Heart right ventricle (tissue), 16 donors: ENCODE results near the gene CXCL11. TPM values are rescaled to one million over a fixed set of nuclear protein-coding genes. Genes with fewer than 3 reads are reported as not detected.
A peak's percentile ranks its signal among the peaks of the same experiment; 100 is the strongest.

Experiments used
- ATAC-seq, 8 donors: fragments of 200-7000 bp; cut with Tn5 transposase; one replicate each; pipeline ENCODE4 v1.9.1; 2020; ENCODE audit warnings: mild to moderate bottlenecking in 8 of 8, moderate library complexity in 8 of 8, moderate number of reproducible peaks in 1 of 8
- DNase-seq, 2 donors: peaks; one replicate each; pipeline ENCODE4 v3.0.0-alpha.2; 2020
- H3K27ac ChIP-seq, 10 donors: fragments of 200-600 bp; sonication (generic) in 2 of 10; one replicate each; pipeline versions ENCODE4 v1.5.0 to v1.8.0; 2020 to 2022; ENCODE audit warnings: mild to moderate bottlenecking in 3 of 10
- H3K27me3 ChIP-seq, 7 donors: fragments of 200-600 bp; one replicate each; pipeline ENCODE4 v1.8.0; 2021 to 2022; ENCODE audit warnings: mild to moderate bottlenecking in 2 of 7
- H3K36me3 ChIP-seq, 9 donors: fragments of 200-600 bp; sonication (generic) in 1 of 9; one replicate each; pipeline versions ENCODE4 v1.5.0 to v1.8.0; 2020 to 2022; ENCODE audit warnings: mild to moderate bottlenecking in 2 of 9
- H3K4me1 ChIP-seq, 9 donors: fragments of 200-600 bp; sonication (generic) in 1 of 9; one replicate each; pipeline versions ENCODE4 v1.5.0 to v1.8.0; 2020 to 2022; ENCODE audit warnings: mild to moderate bottlenecking in 4 of 9
- H3K4me3 ChIP-seq, 10 donors: fragments of 200-600 bp; sonication (generic) in 2 of 10; one replicate each; pipeline versions ENCODE4 v1.5.0 to v1.8.0; 2020 to 2022; ENCODE audit warnings: mild to moderate bottlenecking in 7 of 10, moderate library complexity in 2 of 10
- H3K9me3 ChIP-seq, 11 donors: fragments of 200-600 bp in 10 of 11; sonication (generic) in 2 of 11; one replicate each; pipeline versions ENCODE4 v1.5.0 to v1.8.0; 2013 to 2022; ENCODE audit warnings: mild to moderate bottlenecking in 2 of 11, control low read depth in 1 of 11, moderate library complexity in 1 of 11
- WGBS, 2 donors: extraction: QIAGEN DNeasy Blood & Tissue Kit; methylation state at CpG; one replicate each; pipeline ENCODE4 v1.1.7; 2013; ENCODE audit warnings: inconsistent platforms in 1 of 2; 5-methylcytosine and 5-hydroxymethylcytosine counted together
- intact Hi-C, 10 donors: fragments of 100-400 bp; cut with DNase I; formaldehyde crosslinking; loops; one replicate each; pipeline versions ENCODE4 v1.11.1 to v1.14.2; 2022
- polyA plus RNA-seq, 2 donors: library from polyadenylated mRNA; stranded (reverse); fragments of 200-250 nt; gene quantifications; one replicate each; pipeline ENCODE4 v1.2.3, GENCODE V29; 2013
- total RNA-seq, 10 donors: library from RNA; stranded (reverse); fragmentation: NEBNext Ultra II Directional in 3 of 10; extraction: Animal tissue kit (Norgen Biotek cat#: 25700) in 3 of 10; gene quantifications; one replicate each; pipeline versions ENCODE4 v1.2.1 to v1.2.4, GENCODE V29; 2021 to 2023
- TF ChIP-seq, protein P1 (sequence below), 9 donors: fragments of 200-600 bp; sonication (generic) in 2 of 9; IDR thresholded peaks; one replicate each; pipeline versions ENCODE4 v1.5.0 to v1.8.0; 2021 to 2022; ENCODE audit warnings: antibody characterized with exemption in 9 of 9, mild to moderate bottlenecking in 5 of 9, moderate library complexity in 1 of 9
- donor health status: Arrhythmogenic right ventricular cardiomyopathy.
- donor health status: ischemic (EF 13 %, LVEDD 7.1; RV severe dilation, severe dysfunction).
- donor health status: healthy with polysubstance abuse.
- donor health status: DM: no; HTN: yes; CAD: no.
- donor health status: DM: no; HTN: no; CAD: no.
- donor health status: ischemic (EF 25% LVEDD 6.9; RV normal size, moderate dysfunction).
- donor health status: ischemic (EF 25% LVEDD 5.7; RV mildly dilated, moderate dysfunction).
- donor health status: healthy.
- donor health status: DM: yes; HTN: yes; CAD: no.
- donor health status: Ischemic cardiomyopathy.
- donor health status: ischemic (EF 35%, LVEDD 5.7; RV mildly dilated, moderate dysfunction).
- donor health status: nonischemic (EF 11% LVEDD 7.7; RV severe dilation, severe dysfunction).
- donor health status: DM: yes; HTN: yes; CAD: no.
- donor health status: PGD.
- donor health status: ischemic (EF 29% LVEDD 5.4; RV normal size, mild dysfunction).
- donor health status: nonischemic (EF 23%, LVEDD 6.1; RV moderate dilation, normal function).

The CXCL11 gene
- total and polyA plus RNA-seq, 12 donors: 0.07 to 61.0 (median 0.34) TPM; not detected in 6

DNA sequence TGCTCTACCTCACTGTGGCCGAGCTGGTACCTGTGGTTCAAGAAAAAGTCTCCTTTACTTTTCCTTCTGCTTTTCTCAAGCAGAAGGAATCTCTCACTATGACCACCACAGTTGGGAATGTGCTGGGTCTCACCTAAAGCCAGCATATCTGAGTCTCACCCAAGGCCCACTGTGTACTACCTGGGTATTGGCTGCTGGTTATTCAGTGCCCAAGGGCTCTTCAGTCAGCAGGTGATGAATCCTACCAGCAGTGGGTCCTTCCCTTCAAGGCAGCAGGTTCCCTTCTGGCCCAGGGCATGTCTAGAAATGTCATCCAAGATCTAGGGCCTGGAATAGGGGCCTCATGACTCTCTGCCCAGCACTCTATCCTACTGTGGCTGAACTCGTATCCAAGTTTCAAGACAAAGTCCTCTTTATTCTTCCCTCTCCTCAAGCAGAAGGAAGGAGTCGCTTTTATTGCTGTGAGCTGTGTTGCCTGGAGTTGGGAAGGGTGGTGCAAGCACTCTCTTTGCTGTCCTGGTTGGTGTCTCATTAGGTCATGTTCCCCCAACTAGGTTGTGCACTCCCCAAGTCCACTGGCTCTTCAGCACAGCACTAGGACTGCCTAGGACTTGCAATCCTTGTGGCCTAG, 18.7 kb downstream of the CXCL11 start:
- H3K36me3 ChIP-seq: no peaks in the 10 kb centered on the region
- no peak overlapping the region for H3K27ac ChIP-seq
- TF ChIP-seq, protein P1, sequence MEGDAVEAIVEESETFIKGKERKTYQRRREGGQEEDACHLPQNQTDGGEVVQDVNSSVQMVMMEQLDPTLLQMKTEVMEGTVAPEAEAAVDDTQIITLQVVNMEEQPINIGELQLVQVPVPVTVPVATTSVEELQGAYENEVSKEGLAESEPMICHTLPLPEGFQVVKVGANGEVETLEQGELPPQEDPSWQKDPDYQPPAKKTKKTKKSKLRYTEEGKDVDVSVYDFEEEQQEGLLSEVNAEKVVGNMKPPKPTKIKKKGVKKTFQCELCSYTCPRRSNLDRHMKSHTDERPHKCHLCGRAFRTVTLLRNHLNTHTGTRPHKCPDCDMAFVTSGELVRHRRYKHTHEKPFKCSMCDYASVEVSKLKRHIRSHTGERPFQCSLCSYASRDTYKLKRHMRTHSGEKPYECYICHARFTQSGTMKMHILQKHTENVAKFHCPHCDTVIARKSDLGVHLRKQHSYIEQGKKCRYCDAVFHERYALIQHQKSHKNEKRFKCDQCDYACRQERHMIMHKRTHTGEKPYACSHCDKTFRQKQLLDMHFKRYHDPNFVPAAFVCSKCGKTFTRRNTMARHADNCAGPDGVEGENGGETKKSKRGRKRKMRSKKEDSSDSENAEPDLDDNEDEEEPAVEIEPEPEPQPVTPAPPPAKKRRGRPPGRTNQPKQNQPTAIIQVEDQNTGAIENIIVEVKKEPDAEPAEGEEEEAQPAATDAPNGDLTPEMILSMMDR (IDR thresholded peaks at IDR 0.05): no peak
- WGBS, 2 donors: 91 to 96% methylated on average over 3 of the region's 3 CpGs
- no peak overlapping the region for H3K4me3 ChIP-seq
- H3K4me1 ChIP-seq: peaks cover 0 to 21% (median 9%) of the 10 kb centered on the region in 9 donors
- ATAC-seq (peak in 1 of 8 donors; percentile 20), DNase-seq (no peak)
- H3K27me3 ChIP-seq: no peaks in the 10 kb centered on the region
- H3K9me3 ChIP-seq: no peaks in the 10 kb centered on the region
- intact Hi-C loops: no loop called here

DNA sequence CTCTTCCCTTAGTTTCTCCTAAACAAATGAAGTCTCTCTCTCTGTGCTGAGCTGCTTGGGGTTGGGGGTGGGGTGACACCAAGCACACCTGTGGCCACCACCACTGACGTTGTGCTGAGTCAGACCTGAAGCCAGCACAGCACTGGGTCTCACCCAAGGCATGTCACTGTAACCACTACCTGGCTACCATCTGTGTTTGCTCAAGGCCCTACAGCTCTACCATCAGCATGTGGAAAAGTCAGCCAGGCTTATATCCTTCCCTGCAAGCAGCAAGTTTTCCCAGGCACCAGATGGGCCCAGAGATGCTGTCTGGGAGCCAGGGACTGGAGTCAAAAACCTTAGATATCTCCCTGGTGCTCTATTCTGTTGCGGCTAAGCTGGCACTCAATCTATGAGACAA, 19.5 kb downstream of the CXCL11 start:
- intact Hi-C loops: no loop called here
- H3K27ac ChIP-seq: no peak overlapping the region
- WGBS, 2 donors: 80 to 90% methylated on average over 2 of the region's 2 CpGs
- TF ChIP-seq, protein P1 (IDR thresholded peaks at IDR 0.05): no peak
- no peak for DNase-seq
- H3K27me3 ChIP-seq: no peaks in the 10 kb centered on the region
- no peaks in the 10 kb centered on the region for H3K36me3 ChIP-seq
- no peak overlapping the region for H3K4me3 ChIP-seq
- no peaks in the 10 kb centered on the region for H3K9me3 ChIP-seq
- ATAC-seq: peak in 1 of 8 donors; percentile 19
- peaks cover 1 to 29% (median 17%) of the 10 kb centered on the region in 9 donors for H3K4me1 ChIP-seq

DNA sequence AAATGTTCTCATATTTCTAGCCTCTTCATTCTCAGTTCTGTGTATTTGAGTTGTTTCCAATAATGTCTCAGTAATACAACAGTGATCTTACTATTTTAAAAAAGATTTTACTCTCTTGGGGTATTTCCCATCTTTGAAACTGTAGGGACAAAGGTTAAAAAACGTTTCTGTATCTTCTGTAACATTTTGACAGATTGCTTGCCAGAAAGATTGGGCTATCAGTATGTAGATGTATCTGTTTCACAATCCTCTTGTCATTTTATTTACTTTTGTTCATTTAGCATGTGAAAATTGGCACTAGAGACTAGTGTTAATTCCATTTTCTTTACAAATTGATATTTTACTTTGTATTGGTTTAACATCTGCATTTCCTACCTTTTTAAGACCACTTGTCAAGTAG, 22.3 kb downstream of the CXCL11 start:
- Histone ChIP-seq H3K36me3 (no peaks in the 10 kb centered on the region), H3K27ac (peak overlapping the region in 4 of 10 donors; percentile 84 to 92 (median 89)), H3K4me1 (peaks cover 2 to 31% (median 20%) of the 10 kb centered on the region in 9 donors), H3K9me3 (no peaks in the 10 kb centered on the region), H3K4me3 (no peak overlapping the region), H3K27me3 (no peaks in the 10 kb centered on the region)
- DNase-seq: no peak
- intact Hi-C loops: loop anchor here in 1 of 10 donors (5.0 kb wide), 1 partner anchor 54 kb away; no protein-coding TSS in a partner anchor
- no peak for ATAC-seq
- TF ChIP-seq, protein P1 (IDR thresholded peaks at IDR 0.05): no peak
- 14 to 38% methylated on average over 1 of the region's 1 CpG for WGBS, 2 donors

DNA sequence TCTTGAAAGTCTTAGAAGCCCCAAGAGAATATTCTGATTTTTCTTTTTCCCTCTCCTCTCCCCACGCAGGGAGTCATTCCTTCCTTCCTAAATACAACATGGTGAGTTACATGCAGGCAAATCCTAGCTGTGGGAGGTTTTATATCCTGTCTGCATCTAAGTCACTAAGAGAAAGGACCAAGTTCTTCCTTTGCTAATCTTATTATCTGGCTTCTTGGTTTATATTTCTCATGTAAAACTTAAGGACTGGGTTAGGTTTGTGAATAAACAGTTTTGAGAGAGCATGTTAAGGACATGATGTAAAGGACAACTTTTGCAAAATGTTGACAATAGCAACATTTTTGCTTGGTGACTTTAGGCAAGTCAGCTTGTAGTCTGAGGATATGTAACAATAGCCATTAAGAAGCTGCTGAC, 23.5 kb downstream of the CXCL11 start:
- Histone ChIP-seq H3K27me3 (no peaks in the 10 kb centered on the region), H3K27ac (peak overlapping the region; percentile 57 to 92 (median 83)), H3K9me3 (no peaks in the 10 kb centered on the region), H3K4me3 (peak overlapping the region in 5 of 10 donors; percentile 16 to 34 (median 24)), H3K4me1 (peaks cover 2 to 31% (median 20%) of the 10 kb centered on the region in 9 donors), H3K36me3 (no peaks in the 10 kb centered on the region)
- DNase-seq: no peak
- WGBS, 2 donors: 34 to 46% methylated on average over 1 of the region's 1 CpG
- ATAC-seq: peak in 7 of 8 donors; percentile 14 to 69 (median 34)
- intact Hi-C loops: loop anchor here in 1 of 10 donors (5.0 kb wide), 1 partner anchor 55 kb away; no protein-coding TSS in a partner anchor
- TF ChIP-seq, protein P1 (IDR thresholded peaks at IDR 0.05): no peak
